Astrocyte (in vitro differentiated cells and primary cell): Measurements from ENCODE around the gene NDUFS1. TPM values are rescaled to one million over a fixed set of nuclear protein-coding genes. Genes with fewer than 3 reads are reported as not detected.
"Not testable (repeated sequence)": the region's sequence is repeated elsewhere in the genome, so short reads cannot be mapped to it uniquely, and the experiment has no call there.

Experiments
- DNase-seq: peaks from one replicate; pipeline ENCODE4 v3.0.0-alpha.2; 2010; ENCODE audit warnings: low read depth
- FAIRE-seq: peaks from 2 replicates; lab custom pipeline; 2011; peaks lifted over from hg19 to GRCh38; lab: Jason Lieb, UNC
- H2AFZ ChIP-seq: 2 replicates; pipeline ENCODE4 v1.6.0; 2012; ENCODE audit warnings: low read depth, low read length, inconsistent platforms
- H3K27ac ChIP-seq: 2 replicates; pipeline ENCODE4 v1.5.1; 2011; ENCODE audit warnings: low read depth, low read length, inconsistent platforms
- H3K27me3 ChIP-seq: 2 replicates; pipeline ENCODE4 v1.6.0; 2011; ENCODE audit warnings: low read length, inconsistent platforms; ENCODE audit not compliant: insufficient read depth
- H3K36me3 ChIP-seq: 2 replicates; pipeline ENCODE4 v1.5.1; 2011; ENCODE audit warnings: low read length, inconsistent platforms; ENCODE audit not compliant: insufficient read depth
- H3K4me1 ChIP-seq: 2 replicates; pipeline ENCODE4 v1.5.1; 2011; ENCODE audit warnings: low read length, inconsistent platforms; ENCODE audit not compliant: insufficient read depth
- H3K4me2 ChIP-seq: 2 replicates; pipeline ENCODE4 v1.6.0; 2012; ENCODE audit warnings: low read length, inconsistent platforms
- H3K4me3 ChIP-seq: 2 replicates; pipeline ENCODE4 v1.5.1; 2011; ENCODE audit warnings: low read depth, mild to moderate bottlenecking, low read length, inconsistent platforms; ENCODE audit not compliant: insufficient read depth
- H3K79me2 ChIP-seq: 2 replicates; pipeline ENCODE4 v1.6.0; 2012; ENCODE audit warnings: mild to moderate bottlenecking, low read length, inconsistent platforms; ENCODE audit not compliant: insufficient read depth
- H3K9ac ChIP-seq: 2 replicates; pipeline ENCODE4 v1.6.0; 2012; ENCODE audit warnings: mild to moderate bottlenecking, low read length, inconsistent platforms
- H3K9me3 ChIP-seq: 2 replicates; pipeline ENCODE4 v1.5.1; 2012; ENCODE audit warnings: low read depth, mild to moderate bottlenecking, low read length, inconsistent platforms; ENCODE audit not compliant: insufficient read depth
- H4K20me1 ChIP-seq: 2 replicates; pipeline ENCODE4 v1.6.0; 2012; ENCODE audit warnings: low read length, inconsistent platforms; ENCODE audit not compliant: insufficient read depth
- H3K27ac Mint-ChIP-seq: one replicate; pipeline ENCODE4 v1.8.0; 2021; ENCODE audit warnings: mild to moderate bottlenecking, mixed read lengths; ENCODE audit not compliant: unreplicated experiment
- H3K27me3 Mint-ChIP-seq: one replicate; pipeline ENCODE4 v1.8.0; 2021; ENCODE audit warnings: low read depth, mixed read lengths; ENCODE audit not compliant: unreplicated experiment
- H3K36me3 Mint-ChIP-seq: one replicate; pipeline ENCODE4 v1.8.0; 2021; ENCODE audit warnings: low read depth, mixed read lengths; ENCODE audit not compliant: unreplicated experiment
- H3K4me1 Mint-ChIP-seq: one replicate; pipeline ENCODE4 v1.8.0; 2021; ENCODE audit warnings: low read depth, mixed read lengths; ENCODE audit not compliant: unreplicated experiment
- H3K4me3 Mint-ChIP-seq: one replicate; pipeline ENCODE4 v1.8.0; 2021; ENCODE audit warnings: mild to moderate bottlenecking, moderate library complexity, mixed read lengths; ENCODE audit not compliant: unreplicated experiment
- H3K9me3 Mint-ChIP-seq: one replicate; pipeline ENCODE4 v1.8.0; 2021; ENCODE audit warnings: mild to moderate bottlenecking, mixed read lengths; ENCODE audit not compliant: unreplicated experiment
- EZH2 ChIP-seq: IDR thresholded peaks from 2 replicates; pipeline ENCODE4 v1.6.1; 2012; ENCODE audit warnings: mild to moderate bottlenecking, low read length, inconsistent platforms; ENCODE audit not compliant: insufficient read depth
- total RNA-seq: library from RNA; stranded (reverse); gene quantifications from 2 replicates; pipeline ENCODE4 v1.2.1, GENCODE V29; 2021
- TF ChIP-seq, protein P1 (sequence below): IDR thresholded peaks from 2 replicates; pipeline ENCODE4 v1.5.1; 2011; ENCODE audit warnings: low read depth, mild to moderate bottlenecking, inconsistent platforms, low read length, moderate library complexity; ENCODE audit not compliant: insufficient read depth

Gene NDUFS1
- total RNA-seq, 1 donor from 2014 or later = 100 TPM

GRCh38 chr2:206105038-206105437 is 54.2 kb downstream of the NDUFS1 start:
- no peak for DNase-seq
- H3K36me3 ChIP-seq = no peaks in the 10 kb centered on the region
- H3K9ac ChIP-seq = no peak overlapping the region
- no peak for FAIRE-seq
- H2AFZ ChIP-seq = no peak overlapping the region
- H3K9me3 Mint-ChIP-seq = no peaks in the 10 kb centered on the region
- no peaks in the 10 kb centered on the region for H3K27me3 ChIP-seq
- no peak overlapping the region for H3K4me2 ChIP-seq
- H3K4me3 Mint-ChIP-seq = no peak overlapping the region
- H4K20me1 ChIP-seq = no peaks in the 10 kb centered on the region
- H3K27me3 Mint-ChIP-seq = no peaks in the 10 kb centered on the region
- no peaks in the 10 kb centered on the region for H3K4me1 ChIP-seq
- peaks cover 3% of the 10 kb centered on the region for H3K36me3 Mint-ChIP-seq
- peaks cover 3% of the 10 kb centered on the region for H3K4me1 Mint-ChIP-seq
- TF ChIP-seq, protein P1, sequence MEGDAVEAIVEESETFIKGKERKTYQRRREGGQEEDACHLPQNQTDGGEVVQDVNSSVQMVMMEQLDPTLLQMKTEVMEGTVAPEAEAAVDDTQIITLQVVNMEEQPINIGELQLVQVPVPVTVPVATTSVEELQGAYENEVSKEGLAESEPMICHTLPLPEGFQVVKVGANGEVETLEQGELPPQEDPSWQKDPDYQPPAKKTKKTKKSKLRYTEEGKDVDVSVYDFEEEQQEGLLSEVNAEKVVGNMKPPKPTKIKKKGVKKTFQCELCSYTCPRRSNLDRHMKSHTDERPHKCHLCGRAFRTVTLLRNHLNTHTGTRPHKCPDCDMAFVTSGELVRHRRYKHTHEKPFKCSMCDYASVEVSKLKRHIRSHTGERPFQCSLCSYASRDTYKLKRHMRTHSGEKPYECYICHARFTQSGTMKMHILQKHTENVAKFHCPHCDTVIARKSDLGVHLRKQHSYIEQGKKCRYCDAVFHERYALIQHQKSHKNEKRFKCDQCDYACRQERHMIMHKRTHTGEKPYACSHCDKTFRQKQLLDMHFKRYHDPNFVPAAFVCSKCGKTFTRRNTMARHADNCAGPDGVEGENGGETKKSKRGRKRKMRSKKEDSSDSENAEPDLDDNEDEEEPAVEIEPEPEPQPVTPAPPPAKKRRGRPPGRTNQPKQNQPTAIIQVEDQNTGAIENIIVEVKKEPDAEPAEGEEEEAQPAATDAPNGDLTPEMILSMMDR = no peak
- TF ChIP-seq EZH2 = no peak
- no peak overlapping the region for H3K4me3 ChIP-seq
- no peaks in the 10 kb centered on the region for H3K79me2 ChIP-seq
- no peaks in the 10 kb centered on the region for H3K9me3 ChIP-seq
- no peak overlapping the region for H3K27ac ChIP-seq
- no peak overlapping the region for H3K27ac Mint-ChIP-seq

- not testable (repeated sequence) for H3K36me3 ChIP-seq, H3K9me3 ChIP-seq, H3K4me1 ChIP-seq, H2AFZ ChIP-seq, H3K4me2 ChIP-seq, H3K9me3 Mint-ChIP-seq, H3K79me2 ChIP-seq, FAIRE-seq, H3K27me3 ChIP-seq, H4K20me1 ChIP-seq, H3K4me3 ChIP-seq, H3K4me3 Mint-ChIP-seq, H3K36me3 Mint-ChIP-seq, H3K4me1 Mint-ChIP-seq, DNase-seq, H3K27ac Mint-ChIP-seq, H3K9ac ChIP-seq, H3K27ac ChIP-seq, H3K27me3 Mint-ChIP-seq
These were observed 60.4 kb downstream of the NDUFS1 start for GRCh38 chr2:206098872-206099271.

DNA sequence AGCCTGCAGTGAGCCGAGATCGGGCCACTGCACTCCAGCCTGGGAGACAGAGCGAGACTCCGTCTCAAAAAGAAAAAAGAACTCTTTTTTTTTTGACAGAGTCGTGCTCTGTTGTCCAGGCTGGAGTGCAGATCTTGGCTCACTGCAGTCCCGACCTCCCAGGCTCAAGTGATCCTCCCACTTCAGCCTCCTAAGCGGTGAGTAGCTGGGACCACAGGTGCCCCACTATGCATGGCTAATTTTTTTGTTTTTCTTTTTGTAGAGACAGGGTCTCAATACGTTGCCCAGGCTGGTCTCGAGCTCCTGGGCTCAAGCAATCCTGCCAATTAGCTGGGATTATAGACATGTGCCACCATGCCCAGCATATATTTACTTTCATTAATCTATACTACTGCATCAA is 60.8 kb downstream of the NDUFS1 start:
- Mint-ChIP-seq H3K27me3 (no peaks in the 10 kb centered on the region), H3K27ac (no peak overlapping the region), H3K9me3 (no peaks in the 10 kb centered on the region), H3K4me3 (no peak overlapping the region), H3K36me3 (no peaks in the 10 kb centered on the region), H3K4me1 (no peaks in the 10 kb centered on the region)
- H3K4me2 ChIP-seq = no peak overlapping the region
- DNase-seq = no peak
- H3K9me3 ChIP-seq = no peaks in the 10 kb centered on the region
- no peak overlapping the region for H3K4me3 ChIP-seq
- H3K4me1 ChIP-seq = no peaks in the 10 kb centered on the region
- no peaks in the 10 kb centered on the region for H4K20me1 ChIP-seq
- H2AFZ ChIP-seq = no peak overlapping the region
- TF ChIP-seq, protein P1 = no peak
- no peak for TF ChIP-seq EZH2
- no peak overlapping the region for H3K27ac ChIP-seq
- no peaks in the 10 kb centered on the region for H3K36me3 ChIP-seq
- FAIRE-seq = no peak
- no peaks in the 10 kb centered on the region for H3K27me3 ChIP-seq
- H3K79me2 ChIP-seq = no peaks in the 10 kb centered on the region
- H3K9ac ChIP-seq = no peak overlapping the region
